MCF 10A (cell line): ENCODE results near the gene RTKN. TPM values are rescaled to one million over a fixed set of nuclear protein-coding genes. Genes with fewer than 3 reads are reported as not detected.

ENCODE experiments used
- BruUV-seq: library from RNA; stranded (reverse); fragments of 400-500 nt; replicated peaks from 2 replicates; lab custom pipeline; 2021; lab: Mats Ljungman, UMichigan
- CTCF ChIA-PET: fragments of 300-600 bp; sonication (Branson Sonifier 250); formaldehyde crosslinking; extraction: SDS; loops from one replicate; lab custom pipeline; 2021; ENCODE audit warnings: antibody characterized with exemption, inconsistent platforms; lab: Yijun Ruan, JAX
- POLR2A ChIA-PET: fragments of 300-600, 350-650 bp; sonication (Branson Sonifier 250); formaldehyde crosslinking; extraction: SDS; loops from one replicate; lab custom pipeline; 2020; ENCODE audit warnings: antibody characterized with exemption, inconsistent platforms; lab: Yijun Ruan, JAX
- DNase-seq: peaks from one replicate; pipeline ENCODE4 v3.0.0-alpha.2; 2018; ENCODE audit not compliant: unreplicated experiment
- H3K27ac Mint-ChIP-seq: one replicate; pipeline ENCODE4 v1.8.0; 2022; ENCODE audit warnings: mild to moderate bottlenecking, low read depth, mixed read lengths; ENCODE audit not compliant: unreplicated experiment
- H3K27me3 Mint-ChIP-seq: one replicate; pipeline ENCODE4 v1.8.0; 2022; ENCODE audit warnings: mixed read lengths; ENCODE audit not compliant: insufficient read depth, unreplicated experiment
- H3K36me3 Mint-ChIP-seq: one replicate; pipeline ENCODE4 v1.8.0; 2022; ENCODE audit warnings: mild to moderate bottlenecking, moderate library complexity, mixed read lengths; ENCODE audit not compliant: insufficient read depth, unreplicated experiment
- H3K4me1 Mint-ChIP-seq: one replicate; pipeline ENCODE4 v1.8.0; 2022; ENCODE audit warnings: mixed read lengths; ENCODE audit not compliant: insufficient read depth, unreplicated experiment
- H3K4me3 Mint-ChIP-seq: one replicate; pipeline ENCODE4 v1.8.0; 2022; ENCODE audit warnings: mild to moderate bottlenecking, moderate library complexity, mixed read lengths; ENCODE audit not compliant: unreplicated experiment
- H3K9me3 Mint-ChIP-seq: one replicate; pipeline ENCODE4 v1.8.0; 2022; ENCODE audit warnings: mixed read lengths; ENCODE audit not compliant: unreplicated experiment
- CTCF ChIP-seq: fragments of 200-600 bp; IDR thresholded peaks from one replicate; pipeline ENCODE4 v1.8.0; 2022; ENCODE audit warnings: antibody characterized with exemption, mild to moderate bottlenecking; ENCODE audit not compliant: unreplicated experiment
- intact Hi-C: fragments of 100-400 bp; cut with micrococcal nuclease; formaldehyde crosslinking; loops from 2 replicates; pipeline ENCODE4 v1.14.1; 2022
- total RNA-seq: library from RNA; stranded (reverse); gene quantifications from 2 replicates; pipeline ENCODE4 v1.2.3, GENCODE V29; 2022

RTKN gene
- total RNA-seq, 1 experiment from 2014 or later, result 63.0 TPM

GRCh38 chr2:74413001-74413698 is 28.6 kb downstream of the RTKN start:
- Mint-ChIP-seq H3K27ac (no peak overlapping the region), H3K27me3 (no peaks in the 10 kb centered on the region), H3K4me3 (no peak overlapping the region), H3K9me3 (peaks cover 3% of the 10 kb centered on the region), H3K4me1 (no peaks in the 10 kb centered on the region), H3K36me3 (no peaks in the 10 kb centered on the region)
- no peak for DNase-seq
- BruUV-seq, result no TSS peak
- TF ChIP-seq CTCF, result no peak
- POLR2A ChIA-PET, result no interaction called here
- CTCF ChIA-PET, result interaction anchor here (1.1 kb wide), 1 partner anchor 21 kb away, joined by 3 read pairs; no protein-coding TSS in a partner anchor
- intact Hi-C loops, result no loop called here

GRCh38 chr2:74407682-74408081 is 34.1 kb downstream of the RTKN start:
- no peak overlapping the region for H3K27ac Mint-ChIP-seq
- intact Hi-C loops, result no loop called here
- no peak overlapping the region for H3K4me3 Mint-ChIP-seq
- BruUV-seq, result no TSS peak
- H3K9me3 Mint-ChIP-seq, result peaks cover 5% of the 10 kb centered on the region
- no peaks in the 10 kb centered on the region for H3K36me3 Mint-ChIP-seq
- ChIA-PET CTCF (interaction anchor here (0.6 to 0.7 kb wide), 2 partner anchors 48 to 237 kb away, joined by 3 read pairs; no protein-coding TSS in a partner anchor), POLR2A (interaction anchor here (0.5 kb wide), 1 partner anchor 13 kb away, joined by 3 read pairs; no protein-coding TSS in a partner anchor)
- no peak for DNase-seq
- peaks cover 7% of the 10 kb centered on the region for H3K4me1 Mint-ChIP-seq
- no peaks in the 10 kb centered on the region for H3K27me3 Mint-ChIP-seq
- TF ChIP-seq CTCF, result no peak

- H3K27me3 Mint-ChIP-seq, result no peaks in the 10 kb centered on the region
- no peak overlapping the region for H3K4me3 Mint-ChIP-seq
- ChIA-PET CTCF (interaction anchor here (0.6 kb wide), 1 partner anchor 15 kb away, joined by 3 read pairs; no protein-coding TSS in a partner anchor), POLR2A (no interaction called here)
- peaks cover 5% of the 10 kb centered on the region for H3K9me3 Mint-ChIP-seq
- intact Hi-C loops, result no loop called here
- no peak overlapping the region for H3K27ac Mint-ChIP-seq
- peaks cover 7% of the 10 kb centered on the region for H3K4me1 Mint-ChIP-seq
- H3K36me3 Mint-ChIP-seq, result no peaks in the 10 kb centered on the region
- no peak for TF ChIP-seq CTCF
- DNase-seq, result no peak
- BruUV-seq, result no TSS peak
These were observed 35.7 kb downstream of the RTKN start for GRCh38 chr2:74406035-74406434.

- peaks cover 10% of the 10 kb centered on the region for H3K4me1 Mint-ChIP-seq
- intact Hi-C loops, result loop anchor here (2.0 kb wide), 1 partner anchor 151 kb away; no protein-coding TSS in a partner anchor
- no peak overlapping the region for H3K27ac Mint-ChIP-seq
- no peaks in the 10 kb centered on the region for H3K36me3 Mint-ChIP-seq
- no peaks in the 10 kb centered on the region for H3K27me3 Mint-ChIP-seq
- H3K9me3 Mint-ChIP-seq, result no peaks in the 10 kb centered on the region
- no peak overlapping the region for H3K4me3 Mint-ChIP-seq
- CTCF ChIA-PET, result interaction anchor here (0.6 to 1.6 kb wide), 5 partner anchors 9 to 250 kb away, joined by 3 to 6 read pairs (median 4); no protein-coding TSS in a partner anchor
- no peak for DNase-seq
- no peak for TF ChIP-seq CTCF
- BruUV-seq, result no TSS peak
- POLR2A ChIA-PET, result interaction anchor here (0.6 to 1.8 kb wide), 2 partner anchors 10 to 323 kb away, joined by 3 to 7 read pairs; no protein-coding TSS in a partner anchor
These were observed 39.8 kb downstream of the RTKN start for GRCh38 chr2:74401891-74402290.
